Measurements from ENCODE around the gene MEGF6. TPM values are rescaled to one million over a fixed set of nuclear protein-coding genes. Genes with fewer than 3 reads are reported as not detected.
A peak's percentile ranks its signal among the peaks of the same experiment; 100 is the strongest.

Gene MEGF6
- 10 to 100 TPM; 63.1 to 63.8 TPM for total RNA-seq
- 173 to 217 reads per million in 2 donors for total RNA-seq

- Mint-ChIP-seq H3K27ac (no peak within 1 kb of the TSS), H3K4me3 (peak within 1 kb of the TSS; percentile 83), H3K36me3 (ENCODE audit: low read depth) (no peaks in the 10 kb centered on the region), H3K27me3 (peaks cover 44% of the 10 kb centered on the region), H3K4me1 (peaks cover 10% of the 10 kb centered on the region)
- no peaks in the 10 kb centered on the region for H3K9me3 ChIP-seq (ENCODE audit: control insufficient read depth, low read length, poor library complexity, severe bottlenecking)
- ATAC-seq (peak; percentile 67), DNase-seq (peak in 2 of 3 donors; percentile 55 to 62)
Measured at GRCh38 chr1:3611170-3612019, at the start of gene MEGF6. TSS of gene MEGF6 (minus strand) at chr1:3611508. CDS start at chr1:3611268, 240 bp downstream.

DNA sequence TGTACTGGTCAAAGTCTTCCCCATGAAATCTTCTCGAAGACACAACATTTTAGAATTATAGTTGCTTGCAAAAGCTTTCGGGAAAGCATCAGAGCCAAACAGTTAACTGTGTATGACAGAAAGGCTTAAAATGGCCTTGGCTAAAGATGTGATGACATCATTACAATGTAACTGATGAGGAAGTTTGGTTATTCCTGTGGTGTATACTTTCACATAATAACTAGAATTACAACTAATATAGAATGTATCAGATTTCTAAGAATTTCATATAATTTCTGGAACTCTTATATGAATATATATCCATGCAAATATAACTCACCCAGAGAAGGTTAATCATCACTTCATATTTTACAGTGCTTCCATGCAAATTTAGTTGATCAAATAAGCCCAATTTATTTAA, 49.4 kb upstream of the MEGF6 start:
- Mint-ChIP-seq H3K4me1 (peaks cover 3% of the 10 kb centered on the region), H3K27ac (no peak overlapping the region), H3K4me3 (no peak overlapping the region), H3K27me3 (peaks cover 54% of the 10 kb centered on the region), H3K36me3 (ENCODE audit: low read depth) (no peaks in the 10 kb centered on the region)
- no peaks in the 10 kb centered on the region for H3K9me3 ChIP-seq (ENCODE audit: control insufficient read depth, low read length, poor library complexity, severe bottlenecking)
- ATAC-seq (no peak), DNase-seq (no peak)

DNA sequence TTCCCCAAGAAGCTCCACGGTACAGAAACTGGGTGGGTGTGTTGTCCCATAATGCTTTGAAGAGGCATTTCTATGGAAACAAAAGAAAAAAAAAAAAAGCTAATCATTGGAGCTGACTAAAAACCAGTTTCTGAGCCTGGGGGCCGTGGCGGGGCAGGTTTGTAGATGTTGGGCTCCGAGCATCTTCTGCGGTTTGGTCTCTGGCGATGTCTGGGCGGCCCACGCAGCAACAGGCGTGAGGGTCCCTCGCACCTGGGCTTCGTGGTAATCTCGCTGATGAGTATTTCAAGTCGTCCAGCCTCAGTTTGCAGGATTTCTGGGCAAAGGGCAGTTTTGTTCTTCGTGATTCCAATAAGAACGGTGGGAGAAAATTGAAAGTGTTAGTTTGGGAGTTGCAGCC, 47.8 kb upstream of the MEGF6 start:
- no peak overlapping the region for H3K4me3 Mint-ChIP-seq
- no peak overlapping the region for H3K27ac Mint-ChIP-seq
- no peaks in the 10 kb centered on the region for H3K36me3 Mint-ChIP-seq (ENCODE audit: low read depth)

DNA sequence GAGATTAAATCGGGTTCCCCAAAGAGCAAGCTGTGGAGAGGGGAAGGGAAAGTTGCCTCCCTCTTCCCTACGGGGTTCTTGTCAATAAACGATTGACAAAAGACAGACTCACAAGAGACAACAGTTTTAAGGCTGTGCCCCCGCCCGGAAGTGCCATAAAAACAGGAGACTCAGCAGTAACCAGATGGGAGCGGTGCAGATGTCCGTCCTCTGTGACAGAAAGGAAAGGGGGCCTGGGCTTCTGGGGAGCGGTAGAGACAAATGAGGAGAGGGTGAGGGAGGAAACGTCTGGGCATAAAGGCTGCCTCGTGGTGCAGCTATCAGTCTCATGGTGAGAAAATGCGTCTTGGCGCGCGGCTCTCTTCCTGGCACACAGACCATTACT, 46.9 kb upstream of the MEGF6 start:
- no peak for ATAC-seq
- H3K9me3 ChIP-seq (ENCODE audit: control insufficient read depth, low read length, poor library complexity, severe bottlenecking): no peaks in the 10 kb centered on the region
- Mint-ChIP-seq H3K4me1 (peaks cover 7% of the 10 kb centered on the region), H3K36me3 (ENCODE audit: low read depth) (no peaks in the 10 kb centered on the region), H3K27me3 (peaks cover 78% of the 10 kb centered on the region), H3K4me3 (no peak overlapping the region), H3K27ac (no peak overlapping the region)
- no peak for DNase-seq

More for the DNA sequence above, 47.8 kb upstream of the MEGF6 start:
- no peak for ATAC-seq
- peaks cover 70% of the 10 kb centered on the region for H3K27me3 Mint-ChIP-seq
- H3K9me3 ChIP-seq (ENCODE audit: control insufficient read depth, low read length, poor library complexity, severe bottlenecking): no peaks in the 10 kb centered on the region
- DNase-seq: no peak
- peaks cover 5% of the 10 kb centered on the region for H3K4me1 Mint-ChIP-seq

DNA sequence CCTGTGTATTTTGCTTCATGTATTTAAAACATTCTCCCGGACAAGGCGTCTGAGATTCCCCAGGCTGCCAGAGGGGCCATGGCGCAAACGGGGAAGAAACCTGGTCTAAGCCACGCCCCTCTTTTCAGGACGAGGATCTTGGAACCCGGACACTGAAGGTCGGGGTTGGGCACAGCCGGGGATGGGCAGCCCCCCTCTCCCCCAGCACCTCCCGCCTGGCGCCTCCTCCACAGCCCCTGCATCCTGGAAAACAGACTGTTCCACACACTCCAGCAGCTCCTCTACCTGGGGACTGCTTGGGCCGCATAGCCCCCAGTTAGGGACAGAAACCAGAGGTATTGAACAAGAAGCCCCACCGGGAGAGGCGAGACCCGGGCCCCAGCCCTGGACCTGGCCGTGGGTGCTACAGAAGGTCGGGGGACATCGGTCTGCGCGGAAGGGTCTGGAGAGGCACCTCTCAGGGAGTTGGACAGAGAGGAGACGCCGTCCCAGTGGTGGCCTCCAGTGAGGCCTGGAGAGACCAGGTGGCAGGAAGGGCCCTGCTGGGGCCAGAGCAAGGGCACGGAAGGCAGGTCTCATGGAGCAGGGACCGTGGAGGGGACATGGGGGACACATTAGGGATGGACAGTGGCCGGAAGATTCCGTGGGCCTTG, 46.4 kb upstream of the MEGF6 start:
- ATAC-seq: no peak
- no peak for DNase-seq
- no peaks in the 10 kb centered on the region for H3K9me3 ChIP-seq (ENCODE audit: control insufficient read depth, low read length, poor library complexity, severe bottlenecking)
- Mint-ChIP-seq H3K4me3 (no peak overlapping the region), H3K27me3 (peaks cover 74% of the 10 kb centered on the region), H3K27ac (no peak overlapping the region), H3K36me3 (ENCODE audit: low read depth) (no peaks in the 10 kb centered on the region), H3K4me1 (peaks cover 7% of the 10 kb centered on the region)

DNA sequence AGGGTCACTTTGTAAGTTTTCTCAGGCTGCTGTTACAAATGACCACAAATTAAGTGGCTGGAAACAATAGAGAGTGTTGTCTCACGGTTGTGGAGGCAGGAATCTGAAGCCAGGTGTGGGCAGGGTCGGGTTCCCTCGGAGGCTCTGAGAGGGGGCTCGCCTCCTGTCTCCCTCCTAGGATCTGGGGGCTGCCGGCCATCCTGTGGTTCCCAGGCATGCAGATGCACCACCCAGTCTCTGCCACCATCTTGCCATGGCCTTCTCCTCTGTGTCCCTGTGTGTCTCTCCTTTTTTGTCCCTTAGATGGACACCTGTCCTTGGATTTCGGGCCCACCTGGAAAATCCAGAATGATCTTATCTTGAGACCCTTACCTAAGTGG, 45.8 kb upstream of the MEGF6 start:
- DNase-seq: no peak
- Mint-ChIP-seq H3K4me3 (no peak overlapping the region), H3K27me3 (peaks cover 68% of the 10 kb centered on the region), H3K36me3 (ENCODE audit: low read depth) (no peaks in the 10 kb centered on the region), H3K4me1 (peaks cover 7% of the 10 kb centered on the region), H3K27ac (no peak overlapping the region)
- H3K9me3 ChIP-seq (ENCODE audit: control insufficient read depth, low read length, poor library complexity, severe bottlenecking): no peaks in the 10 kb centered on the region
- no peak for ATAC-seq

GRCh38 chr1:3656450-3657095, 45.3 kb upstream of the MEGF6 start:
- Mint-ChIP-seq H3K4me3 (no peak overlapping the region), H3K27me3 (peaks cover 65% of the 10 kb centered on the region), H3K27ac (no peak overlapping the region), H3K36me3 (ENCODE audit: low read depth) (no peaks in the 10 kb centered on the region), H3K4me1 (peaks cover 7% of the 10 kb centered on the region)
- ATAC-seq: no peak
- H3K9me3 ChIP-seq (ENCODE audit: control insufficient read depth, low read length, poor library complexity, severe bottlenecking): no peaks in the 10 kb centered on the region
- DNase-seq: no peak

DNA sequence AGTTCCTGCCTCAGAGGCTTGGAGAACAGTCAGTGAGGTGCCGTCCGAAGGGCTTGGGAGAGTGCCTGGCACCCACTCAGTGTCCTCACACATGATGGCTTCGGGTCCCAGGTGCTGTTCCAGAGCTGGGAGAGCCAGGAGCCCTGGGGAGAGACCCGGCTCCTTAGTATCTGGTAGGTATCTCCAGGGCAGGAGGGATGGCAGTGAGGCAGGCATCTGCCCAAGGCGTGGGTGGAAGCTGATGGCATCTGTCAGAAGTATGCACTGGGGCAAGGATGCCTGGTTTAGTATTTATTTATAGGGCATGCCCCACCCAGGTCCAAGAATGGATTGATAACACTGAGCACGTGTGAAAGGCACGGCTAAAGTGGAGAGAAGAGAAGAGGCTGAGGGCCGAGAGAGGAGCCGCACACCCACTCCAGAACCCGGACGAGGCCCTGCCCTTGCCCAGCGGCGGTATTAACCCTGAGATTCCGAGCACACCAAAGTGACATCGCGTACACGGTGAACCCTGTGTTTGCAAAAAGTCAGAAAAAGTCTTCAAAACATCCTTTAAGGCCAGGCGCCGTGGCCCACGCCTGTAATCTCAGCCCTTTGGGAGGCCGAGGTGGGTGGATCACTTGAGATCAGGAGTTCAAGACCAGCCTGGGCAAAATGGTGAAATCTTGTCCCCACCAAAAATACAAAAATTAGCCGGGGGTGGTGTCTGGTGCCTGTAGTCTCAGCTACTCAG, 43.4 kb upstream of the MEGF6 start:
- no peak overlapping the region for H3K27ac Mint-ChIP-seq
- H3K9me3 ChIP-seq (ENCODE audit: control insufficient read depth, low read length, poor library complexity, severe bottlenecking): no peaks in the 10 kb centered on the region
- H3K4me3 Mint-ChIP-seq: no peak overlapping the region
- peaks cover 13% of the 10 kb centered on the region for H3K4me1 Mint-ChIP-seq
- no peak for ATAC-seq
- no peaks in the 10 kb centered on the region for H3K36me3 Mint-ChIP-seq (ENCODE audit: low read depth)
- H3K27me3 Mint-ChIP-seq: peaks cover 66% of the 10 kb centered on the region
- DNase-seq: peak in 1 of 3 donors; percentile 2

- no peaks in the 10 kb centered on the region for H3K36me3 Mint-ChIP-seq (ENCODE audit: low read depth)
- no peaks in the 10 kb centered on the region for H3K9me3 ChIP-seq (ENCODE audit: control insufficient read depth, low read length, poor library complexity, severe bottlenecking)
- no peak overlapping the region for H3K27ac Mint-ChIP-seq
- peaks cover 56% of the 10 kb centered on the region for H3K27me3 Mint-ChIP-seq
- H3K4me3 Mint-ChIP-seq: peak overlapping the region; percentile 43
- H3K4me1 Mint-ChIP-seq: peaks cover 16% of the 10 kb centered on the region
- DNase-seq: no peak
- ATAC-seq: no peak
Measured at GRCh38 chr1:3653286-3653618, 41.9 kb upstream of the MEGF6 start.

DNA sequence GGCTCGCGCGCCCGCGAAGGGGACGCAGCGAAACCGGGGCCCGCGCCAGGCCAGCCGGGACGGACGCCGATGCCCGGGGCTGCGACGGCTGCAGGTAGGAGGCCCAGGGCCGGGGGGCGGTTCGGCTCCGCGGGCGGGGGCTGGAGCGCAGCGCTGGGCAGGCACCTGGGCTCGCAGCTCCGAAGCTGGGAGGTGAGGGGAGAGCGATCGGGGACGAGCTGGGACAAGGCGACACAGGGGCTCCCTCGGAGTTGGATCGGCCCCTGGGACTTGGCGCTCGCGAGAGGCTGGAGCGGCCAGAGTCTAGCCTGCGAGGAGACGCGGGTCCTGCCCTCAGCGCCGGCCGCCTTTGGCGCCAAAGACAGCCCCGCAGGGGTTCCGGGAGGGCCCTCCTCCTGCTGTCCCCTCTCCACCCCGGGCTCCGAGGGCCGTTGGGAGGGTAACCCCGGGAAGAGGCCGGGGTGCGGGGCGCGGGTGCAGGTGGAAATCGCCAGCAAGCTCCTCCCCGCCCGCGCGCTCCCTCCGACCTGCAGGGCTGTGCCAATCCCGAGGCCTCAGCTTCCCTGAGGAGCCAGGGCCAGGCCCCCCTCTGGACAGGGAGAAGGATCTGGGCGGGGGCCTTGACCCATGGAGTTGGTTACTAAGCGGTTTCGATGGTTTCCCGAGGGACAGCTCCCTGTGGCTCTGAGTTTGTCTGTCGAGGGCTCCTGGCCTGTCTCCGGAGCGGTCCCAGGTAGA, 41.4 kb upstream of the MEGF6 start:
- no peaks in the 10 kb centered on the region for H3K9me3 ChIP-seq (ENCODE audit: control insufficient read depth, low read length, poor library complexity, severe bottlenecking)
- Mint-ChIP-seq H3K4me3 (peak overlapping the region; percentile 43), H3K4me1 (peaks cover 16% of the 10 kb centered on the region), H3K27me3 (peaks cover 51% of the 10 kb centered on the region), H3K36me3 (ENCODE audit: low read depth) (no peaks in the 10 kb centered on the region), H3K27ac (no peak overlapping the region)
- DNase-seq (no peak), ATAC-seq (no peak)

- ATAC-seq (no peak), DNase-seq (no peak)
- peak within 1 kb of the TSS; percentile 84 for H3K4me3 Mint-ChIP-seq
- no peaks in the 10 kb centered on the region for H3K36me3 Mint-ChIP-seq (ENCODE audit: low read depth)
- H3K4me1 Mint-ChIP-seq: peaks cover 16% of the 10 kb centered on the region
- H3K27me3 Mint-ChIP-seq: peaks cover 44% of the 10 kb centered on the region
- H3K9me3 ChIP-seq (ENCODE audit: control insufficient read depth, low read length, poor library complexity, severe bottlenecking): no peaks in the 10 kb centered on the region
- no peak within 1 kb of the TSS for H3K27ac Mint-ChIP-seq
Measured at GRCh38 chr1:3651930-3652547, 40.7 kb upstream of the MEGF6 start, which contains the start of gene TP73. TSS of gene TP73 (plus strand) at chr1:3652516. CDS start at chr1:3682366, 29,850 bp downstream.
